A673 (cell line): ENCODE results near the gene SSBP2. TPM values are rescaled to one million over a fixed set of nuclear protein-coding genes. Genes with fewer than 3 reads are reported as not detected.

Source experiments
- BruUV-seq: library from RNA; stranded (reverse); fragments of 400-500 nt; replicated peaks from 2 replicates; lab custom pipeline; 2021; lab: Mats Ljungman, UMichigan
- CTCF ChIA-PET: fragments of 300-600 bp; sonication (Branson Sonifier 250); formaldehyde crosslinking; loops from one replicate; lab custom pipeline; 2022; ENCODE audit warnings: antibody characterized with exemption; lab: Charles Lee
- POLR2A ChIA-PET: fragments of 300-600 bp; sonication (Branson Sonifier 250); formaldehyde crosslinking; loops from one replicate; lab custom pipeline; 2022; ENCODE audit warnings: antibody characterized with exemption; ENCODE audit not compliant: low non-redundant PET; lab: Charles Lee
- DNase-seq: peaks from one replicate; pipeline ENCODE4 v3.0.0-alpha.2; 2015; ENCODE audit warnings: low spot score
- H3K27ac ChIP-seq: fragments of 200-600 bp; sonication (generic); 2 replicates; pipeline ENCODE4 v1.5.1; 2016; ENCODE audit warnings: mixed run types, low read depth, mild to moderate bottlenecking, mixed read lengths, antibody characterized with exemption, low read length; ENCODE audit not compliant: poor library complexity, severe bottlenecking
- H3K27me3 ChIP-seq: fragments of 200-600 bp; sonication (generic); replicated peaks from 2 replicates; pipeline ENCODE4 v1.6.1; 2017; ENCODE audit warnings: mixed run types, low read depth, mild to moderate bottlenecking, mixed read lengths, antibody characterized with exemption, low read length; ENCODE audit not compliant: insufficient read depth, poor library complexity
- H3K36me3 ChIP-seq: fragments of 200-600 bp; sonication (generic); 2 replicates; pipeline ENCODE4 v1.6.1; 2016; ENCODE audit warnings: mixed run types, mild to moderate bottlenecking, mixed read lengths, antibody characterized with exemption, low read length; ENCODE audit not compliant: insufficient read depth, poor library complexity, severe bottlenecking
- H3K4me1 ChIP-seq: fragments of 200-600 bp; sonication (generic); 2 replicates; pipeline ENCODE4 v1.6.1; 2017; ENCODE audit warnings: mixed run types, mild to moderate bottlenecking, mixed read lengths, antibody characterized with exemption, low read length; ENCODE audit not compliant: insufficient read depth, poor library complexity, severe bottlenecking
- H3K4me3 ChIP-seq: fragments of 200-600 bp; sonication (generic); 2 replicates; pipeline ENCODE4 v1.5.1; 2016; ENCODE audit warnings: low read depth, mixed run types, mild to moderate bottlenecking, mixed read lengths, low read length; ENCODE audit not compliant: poor library complexity, severe bottlenecking
- H3K9me3 ChIP-seq: fragments of 200-600 bp; sonication (generic); 2 replicates; pipeline ENCODE4 v1.6.1; 2016; ENCODE audit warnings: mixed run types, low read depth, mild to moderate bottlenecking, mixed read lengths, antibody characterized with exemption, low read length; ENCODE audit not compliant: poor library complexity, severe bottlenecking
- CTCF ChIP-seq: fragments of 300-800, 200-600 bp; sonication (generic); conservative IDR thresholded peaks from 2 replicates; pipeline ENCODE4 v1.5.1; 2017; ENCODE audit warnings: low read depth, mild to moderate bottlenecking, antibody characterized with exemption, low read length, moderate library complexity, mixed read lengths
- EZH2 ChIP-seq: fragments of 200-600 bp; sonication (generic); IDR thresholded peaks from 2 replicates; pipeline ENCODE4 v1.6.1; 2017; ENCODE audit warnings: borderline replicate concordance, low read depth, mild to moderate bottlenecking, mixed read lengths, antibody characterized with exemption, low read length; ENCODE audit not compliant: poor library complexity, severe bottlenecking
- intact Hi-C: fragments of 100-400 bp; cut with micrococcal nuclease; formaldehyde crosslinking; loops from one replicate; pipeline ENCODE4 v1.10.0; 2022; ENCODE audit not compliant: unreplicated experiment
- total RNA-seq: library from RNA; stranded (reverse); gene quantifications from 2 replicates; pipeline ENCODE4 v1.2.3, GENCODE V29; 2021

The SSBP2 gene
- total RNA-seq, 1 experiment from 2014 or later = 42.8 TPM

DNA sequence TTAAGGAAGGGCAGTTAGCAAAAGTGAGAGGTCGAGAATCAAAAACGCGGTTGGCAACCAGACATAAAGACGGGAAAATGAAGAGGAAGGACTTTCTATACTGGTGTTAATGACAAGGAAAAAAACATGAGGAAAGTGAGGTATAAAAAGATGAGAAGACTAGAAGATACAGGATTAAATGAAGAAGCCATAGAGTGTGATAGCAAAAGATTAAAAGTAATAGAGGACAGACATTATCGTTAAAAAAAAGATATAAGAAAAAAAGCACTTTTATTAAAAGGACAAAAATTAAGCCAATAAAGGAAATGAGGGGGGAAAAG, 1.7 kb upstream of the SSBP2 start:
- POLR2A ChIA-PET = interaction anchor here (0.6 kb wide), 1 partner anchor 100 kb away, joined by 11 read pairs; no protein-coding TSS in a partner anchor
- CTCF ChIA-PET = no interaction called here
- no TSS peak for BruUV-seq

DNA sequence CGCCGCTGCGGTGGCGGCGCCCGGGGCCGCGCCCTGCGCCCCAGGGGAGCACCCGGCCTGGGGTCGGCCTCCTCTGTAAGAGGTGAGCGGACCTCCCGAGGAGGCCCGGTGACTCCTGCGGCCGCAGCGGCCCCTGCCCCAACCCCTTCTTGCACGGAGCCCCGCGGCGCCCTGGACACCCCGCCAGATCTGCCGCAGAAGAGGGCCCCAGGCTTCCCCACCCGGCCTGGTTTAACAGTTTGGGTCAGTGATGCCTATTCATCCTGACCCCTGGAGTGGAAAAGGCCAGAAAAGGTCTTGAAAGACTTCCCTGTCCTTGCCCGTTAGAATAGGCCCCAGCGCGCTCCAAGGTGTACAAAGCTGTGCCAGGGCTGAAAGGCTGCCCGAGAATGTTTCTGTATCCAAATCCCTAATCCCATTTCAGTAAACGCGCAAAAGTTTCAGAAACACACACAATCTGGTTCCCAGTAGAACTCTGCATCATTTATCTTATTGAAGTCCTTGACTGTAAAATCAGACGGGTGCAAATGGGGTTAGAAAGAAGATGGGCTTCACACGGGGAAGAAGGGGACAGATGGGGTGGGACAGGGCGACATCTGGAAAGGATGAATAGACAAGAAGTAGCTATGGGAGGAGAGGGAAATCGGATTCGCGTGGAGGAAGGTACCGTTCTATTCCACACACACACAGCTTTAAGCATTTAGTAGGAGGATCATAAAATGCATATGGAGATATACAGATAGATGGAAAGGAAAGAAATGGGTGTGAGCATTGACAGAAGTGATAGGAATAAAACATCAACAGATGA, 1.1 kb upstream of the SSBP2 start:
- ChIA-PET POLR2A (interaction anchor here (0.6 to 0.9 kb wide), 2 partner anchors 98 to 100 kb away, joined by 3 to 11 read pairs; no protein-coding TSS in a partner anchor), CTCF (interaction anchor here (0.9 to 1.5 kb wide), 2 partner anchors 99 to 102 kb away, joined by 4 to 29 read pairs; no protein-coding TSS in a partner anchor)
- no TSS peak for BruUV-seq
- no peaks in the 10 kb centered on the region for H3K9me3 ChIP-seq
- TF ChIP-seq EZH2 (no peak), CTCF (no peak)
- intact Hi-C loops = loop anchor here (1.0 to 10.0 kb wide), 5 partner anchors 35 to 473 kb away; no protein-coding TSS in a partner anchor
- no peaks in the 10 kb centered on the region for H3K36me3 ChIP-seq
- peak overlapping the region; percentile 82 for H3K4me3 ChIP-seq
- DNase-seq = no peak
- H3K4me1 ChIP-seq = peaks cover 69% of the 10 kb centered on the region
- peak overlapping the region; percentile 95 for H3K27ac ChIP-seq
- H3K27me3 ChIP-seq = no peaks in the 10 kb centered on the region

More for the DNA sequence above, 1.7 kb upstream of the SSBP2 start:
- Histone ChIP-seq H3K27ac (peak overlapping the region; percentile 95), H3K4me3 (no peak overlapping the region), H3K9me3 (no peaks in the 10 kb centered on the region), H3K27me3 (no peaks in the 10 kb centered on the region), H3K36me3 (no peaks in the 10 kb centered on the region), H3K4me1 (peaks cover 64% of the 10 kb centered on the region)
- intact Hi-C loops = loop anchor here (5.0 to 10.0 kb wide), 2 partner anchors 415 to 472 kb away; no protein-coding TSS in a partner anchor
- TF ChIP-seq CTCF (no peak), EZH2 (no peak)
- no peak for DNase-seq

DNA sequence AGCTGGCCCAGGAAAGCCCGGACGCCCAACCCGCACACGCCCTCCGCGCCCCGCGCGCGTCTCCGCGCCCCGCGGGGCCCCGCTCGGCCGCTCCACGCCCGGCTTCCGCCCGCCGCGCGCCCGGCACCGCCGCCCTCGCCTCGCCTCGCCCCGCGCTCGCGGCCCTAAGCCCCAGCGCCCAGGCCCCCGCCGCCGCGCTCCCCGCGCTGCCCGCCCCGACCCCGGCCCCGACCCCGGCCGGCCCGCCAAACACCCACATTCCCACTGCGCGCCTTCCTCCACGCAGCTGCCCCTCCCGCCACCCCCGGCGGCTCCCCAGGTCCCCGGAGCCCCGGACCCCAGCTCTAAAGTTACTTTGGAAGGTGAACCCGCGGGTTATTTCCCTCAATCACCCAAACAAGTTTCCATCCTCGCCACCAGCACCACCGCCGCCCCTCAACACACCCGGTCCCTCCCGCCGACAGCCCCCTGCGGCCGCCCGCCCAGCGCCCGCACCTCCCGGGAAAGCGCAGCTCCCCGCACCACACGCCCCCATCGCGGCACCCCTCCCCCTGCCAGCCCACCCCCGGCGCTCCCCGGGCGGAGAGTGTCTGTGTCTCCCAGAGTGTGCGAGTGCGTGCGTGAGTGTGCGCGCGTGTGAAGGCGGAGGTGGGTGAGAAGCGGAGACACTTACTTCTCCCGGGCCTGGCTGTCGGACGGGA, 439 bp downstream of the SSBP2 start:
- DNase-seq = no peak
- POLR2A ChIA-PET = interaction anchor here (0.6 to 1.0 kb wide), 3 partner anchors 14 to 107 kb away, joined by 3 to 11 read pairs (median 5); no protein-coding TSS in a partner anchor
- CTCF ChIA-PET = interaction anchor here (0.7 to 1.5 kb wide), 3 partner anchors 39 to 244 kb away, joined by 5 to 29 read pairs (median 7); no protein-coding TSS in a partner anchor
- intact Hi-C loops = loop anchor here (1.0 to 10.0 kb wide), 5 partner anchors 37 to 474 kb away; no protein-coding TSS in a partner anchor
- Histone ChIP-seq H3K4me1 (peaks cover 70% of the 10 kb centered on the region), H3K4me3 (peak overlapping the region; percentile 82), H3K27ac (peak overlapping the region; percentile 66), H3K27me3 (no peaks in the 10 kb centered on the region), H3K9me3 (no peaks in the 10 kb centered on the region), H3K36me3 (no peaks in the 10 kb centered on the region)
- no TSS peak for BruUV-seq
- no peak for TF ChIP-seq CTCF
- TF ChIP-seq EZH2 = no peak
